IMR-90 (cell line): ENCODE measurements around the gene TSPAN14.

ENCODE experiments used
- CEBPB ChIP-seq: IDR thresholded peaks from 2 replicates; pipeline ENCODE4 v1.6.1; 2012; ENCODE audit warnings: low read depth, low read length, improper control_type of control experiment
- CHD1 ChIP-seq: IDR thresholded peaks from 2 replicates; pipeline ENCODE4 v1.6.1; 2012; ENCODE audit warnings: low read depth, low read length, improper control_type of control experiment
- CTCF ChIP-seq: conservative IDR thresholded peaks from 2 replicates; pipeline ENCODE4 v1.5.1; 2012; ENCODE audit warnings: mild to moderate bottlenecking, low read depth, low read length, improper control_type of control experiment
- MAFK ChIP-seq: IDR thresholded peaks from 2 replicates; pipeline ENCODE4 v1.6.1; 2012; ENCODE audit warnings: low read depth, low read length, improper control_type of control experiment
- MXI1 ChIP-seq: IDR thresholded peaks from 2 replicates; pipeline ENCODE4 v1.6.1; 2012; ENCODE audit warnings: low read depth, mild to moderate bottlenecking, low read length, moderate library complexity, borderline replicate concordance
- RAD21 ChIP-seq: IDR thresholded peaks from 2 replicates; pipeline ENCODE4 v1.6.1; 2012; ENCODE audit warnings: low read length, improper control_type of control experiment
- RCOR1 ChIP-seq: IDR thresholded peaks from 2 replicates; pipeline ENCODE4 v1.6.1; 2012; ENCODE audit warnings: mild to moderate bottlenecking, low read length, improper control_type of control experiment; ENCODE audit not compliant: insufficient replicate concordance
- SMC3 ChIP-seq: fragments of 150-350 bp; IDR thresholded peaks from 2 replicates; pipeline ENCODE4 v1.6.1; 2016; ENCODE audit warnings: low read depth, mild to moderate bottlenecking, antibody characterized with exemption, low read length, moderate library complexity
- TF ChIP-seq, protein P1 (sequence below): fragments of 150-350 bp; IDR thresholded peaks from 2 replicates; pipeline ENCODE4 v1.6.1; 2017; ENCODE audit warnings: mild to moderate bottlenecking, antibody characterized with exemption, low read length, low read depth

GRCh38 chr10:80526218-80526617 is 72.1 kb downstream of the TSPAN14 start:
- TF ChIP-seq RAD21 (no peak), CEBPB (no peak), RCOR1 (no peak), SMC3 (no peak), CTCF (no peak), MXI1 (no peak), CHD1 (no peak), MAFK (no peak)
- TF ChIP-seq, protein P1, sequence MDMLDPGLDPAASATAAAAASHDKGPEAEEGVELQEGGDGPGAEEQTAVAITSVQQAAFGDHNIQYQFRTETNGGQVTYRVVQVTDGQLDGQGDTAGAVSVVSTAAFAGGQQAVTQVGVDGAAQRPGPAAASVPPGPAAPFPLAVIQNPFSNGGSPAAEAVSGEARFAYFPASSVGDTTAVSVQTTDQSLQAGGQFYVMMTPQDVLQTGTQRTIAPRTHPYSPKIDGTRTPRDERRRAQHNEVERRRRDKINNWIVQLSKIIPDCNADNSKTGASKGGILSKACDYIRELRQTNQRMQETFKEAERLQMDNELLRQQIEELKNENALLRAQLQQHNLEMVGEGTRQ, result no peak
